Central memory CD8-positive, alpha-beta T cell (primary cell): ENCODE measurements around the gene SLX9.
"Not testable (repeated sequence)": the region's sequence is repeated elsewhere in the genome, so short reads cannot be mapped to it uniquely, and the experiment has no call there.

Experiments used
- ATAC-seq: fragments of 150-1000 bp; cut with Tn5 transposase; replicated peaks from 2 replicates; pipeline ENCODE4 v1.10.0; 2022; ENCODE audit warnings: mild to moderate bottlenecking, moderate FRiP score, moderate number of reproducible peaks; ENCODE audit not compliant: poor library complexity, severe bottlenecking; ENCODE audit errors: extremely low read depth
- DNase-seq, 2 donors: peaks; one replicate each; pipeline ENCODE4 v3.0.0; 2021; ENCODE audit warnings: low spot score in 2 of 2
- H3K27ac Mint-ChIP-seq: one replicate; pipeline ENCODE4 v1.8.0; 2022; ENCODE audit warnings: low read depth, mild to moderate bottlenecking, moderate library complexity, mixed read lengths
- H3K27me3 Mint-ChIP-seq: one replicate; pipeline ENCODE4 v1.8.0; 2022; ENCODE audit warnings: mixed read lengths
- H3K36me3 Mint-ChIP-seq: one replicate; pipeline ENCODE4 v1.8.0; 2022; ENCODE audit warnings: mild to moderate bottlenecking, moderate library complexity, mixed read lengths; ENCODE audit not compliant: insufficient read depth
- H3K4me1 Mint-ChIP-seq: one replicate; pipeline ENCODE4 v1.8.0; 2022; ENCODE audit warnings: mixed read lengths
- H3K4me3 Mint-ChIP-seq: one replicate; pipeline ENCODE4 v1.8.0; 2022; ENCODE audit warnings: mild to moderate bottlenecking, moderate library complexity, mixed read lengths
- H3K9me3 Mint-ChIP-seq: one replicate; pipeline ENCODE4 v1.8.0; 2022; ENCODE audit warnings: mixed read lengths

The SLX9 gene

GRCh38 chr21:44905016-44905727 lies 34.7 kb upstream of the SLX9 start:
- Mint-ChIP-seq H3K4me3 (no peak overlapping the region), H3K4me1 (peaks cover 36% of the 10 kb centered on the region), H3K9me3 (no peaks in the 10 kb centered on the region), H3K36me3 (peaks cover 53% of the 10 kb centered on the region), H3K27ac (peak overlapping the region; percentile 13), H3K27me3 (no peaks in the 10 kb centered on the region)
- DNase-seq, result no peak
- ATAC-seq, result no peak

- no peak for DNase-seq
- Mint-ChIP-seq H3K9me3 (no peaks in the 10 kb centered on the region), H3K27me3 (no peaks in the 10 kb centered on the region), H3K27ac (peak overlapping the region; percentile 13), H3K4me1 (peaks cover 39% of the 10 kb centered on the region), H3K4me3 (no peak overlapping the region), H3K36me3 (peaks cover 53% of the 10 kb centered on the region)
- no peak for ATAC-seq
Measured at GRCh38 chr21:44905728-44906090, 34.1 kb upstream of the SLX9 start.

- DNase-seq (no peak), ATAC-seq (no peak)
- Mint-ChIP-seq H3K9me3 (no peaks in the 10 kb centered on the region), H3K27me3 (no peaks in the 10 kb centered on the region), H3K4me1 (peaks cover 51% of the 10 kb centered on the region), H3K36me3 (peaks cover 48% of the 10 kb centered on the region), H3K27ac (no peak overlapping the region), H3K4me3 (no peak overlapping the region)
Measured at GRCh38 chr21:44907225-44907965, 32.4 kb upstream of the SLX9 start.

GRCh38 chr21:44907966-44908895 lies 31.6 kb upstream of the SLX9 start:
- Mint-ChIP-seq H3K36me3 (peaks cover 43% of the 10 kb centered on the region), H3K4me3 (no peak overlapping the region), H3K27ac (no peak overlapping the region), H3K9me3 (no peaks in the 10 kb centered on the region), H3K4me1 (peaks cover 48% of the 10 kb centered on the region), H3K27me3 (no peaks in the 10 kb centered on the region)
- ATAC-seq (no peak), DNase-seq (no peak)

GRCh38 chr21:44908908-44909307 lies 30.9 kb upstream of the SLX9 start:
- no peak for DNase-seq
- Mint-ChIP-seq H3K4me3 (peak overlapping the region; percentile 38), H3K9me3 (no peaks in the 10 kb centered on the region), H3K4me1 (peaks cover 54% of the 10 kb centered on the region), H3K36me3 (peaks cover 43% of the 10 kb centered on the region), H3K27me3 (no peaks in the 10 kb centered on the region), H3K27ac (no peak overlapping the region)
- no peak for ATAC-seq

GRCh38 chr21:44909719-44910118 lies 30.1 kb upstream of the SLX9 start:
- DNase-seq (no peak), ATAC-seq (no peak)
- Mint-ChIP-seq H3K4me3 (peak overlapping the region; percentile 38), H3K4me1 (peaks cover 55% of the 10 kb centered on the region), H3K9me3 (no peaks in the 10 kb centered on the region), H3K27ac (no peak overlapping the region), H3K36me3 (peaks cover 42% of the 10 kb centered on the region), H3K27me3 (no peaks in the 10 kb centered on the region)

GRCh38 chr21:44910229-44911067 lies 29.4 kb upstream of the SLX9 start:
- ATAC-seq, result no peak
- H3K4me1 Mint-ChIP-seq, result peaks cover 62% of the 10 kb centered on the region
- peaks cover 41% of the 10 kb centered on the region for H3K36me3 Mint-ChIP-seq
- peak overlapping the region; percentile 90 for H3K27ac Mint-ChIP-seq
- H3K4me3 Mint-ChIP-seq, result peak overlapping the region; percentile 73
- no peaks in the 10 kb centered on the region for H3K9me3 Mint-ChIP-seq
- H3K27me3 Mint-ChIP-seq, result no peaks in the 10 kb centered on the region
- no peak for DNase-seq

GRCh38 chr21:44911068-44911383 lies 28.8 kb upstream of the SLX9 start:
- Mint-ChIP-seq H3K4me3 (peak overlapping the region; percentile 73), H3K9me3 (no peaks in the 10 kb centered on the region), H3K27ac (peak overlapping the region; percentile 90), H3K36me3 (peaks cover 41% of the 10 kb centered on the region), H3K27me3 (no peaks in the 10 kb centered on the region), H3K4me1 (peaks cover 65% of the 10 kb centered on the region)
- ATAC-seq, result no peak
- DNase-seq, result no peak

GRCh38 chr21:44911384-44912157 lies 28.3 kb upstream of the SLX9 start:
- peaks cover 70% of the 10 kb centered on the region for H3K4me1 Mint-ChIP-seq
- no peaks in the 10 kb centered on the region for H3K9me3 Mint-ChIP-seq
- H3K4me3 Mint-ChIP-seq, result peak overlapping the region; percentile 73
- peaks cover 40% of the 10 kb centered on the region for H3K36me3 Mint-ChIP-seq
- no peaks in the 10 kb centered on the region for H3K27me3 Mint-ChIP-seq
- ATAC-seq (peak; percentile 75), DNase-seq (peak; percentile 38 to 59)
- peak overlapping the region; percentile 90 for H3K27ac Mint-ChIP-seq

GRCh38 chr21:44912158-44912473 lies 27.7 kb upstream of the SLX9 start:
- Mint-ChIP-seq H3K4me3 (peak overlapping the region; percentile 73), H3K4me1 (peaks cover 76% of the 10 kb centered on the region), H3K27ac (peak overlapping the region; percentile 90), H3K9me3 (no peaks in the 10 kb centered on the region), H3K36me3 (peaks cover 44% of the 10 kb centered on the region), H3K27me3 (no peaks in the 10 kb centered on the region)
- ATAC-seq (no peak), DNase-seq (no peak)

- peak overlapping the region; percentile 93 for H3K4me3 Mint-ChIP-seq
- H3K27ac Mint-ChIP-seq, result peak overlapping the region; percentile 90
- not testable (repeated sequence) for ATAC-seq, H3K27me3 Mint-ChIP-seq, DNase-seq, H3K9me3 Mint-ChIP-seq
- H3K4me1 Mint-ChIP-seq, result peaks cover 82% of the 10 kb centered on the region
- peaks cover 49% of the 10 kb centered on the region for H3K36me3 Mint-ChIP-seq
Measured at GRCh38 chr21:44912506-44913412, 27.1 kb upstream of the SLX9 start.
